ENCODE results near the gene TOB2.
A peak's percentile ranks its signal among the peaks of the same experiment; 100 is the strongest.

TOB2 gene

GRCh38 chr22:41446057-41446501 is 522 bp downstream of the TOB2 start (continued):
- no peak for TF ChIP-seq ZBTB1 (tag by site-specific recombination; IDR thresholded peaks at IDR 0.05)
- no peak; the same call in 1 of the 2 replicates for TF ChIP-seq KLF1 (tag by site-specific recombination; IDR thresholded peaks at IDR 0.05)
- peak; percentile 85 for TF ChIP-seq PATZ1 (tag by site-specific recombination; IDR thresholded peaks at IDR 0.05)
- TF ChIP-seq OSR2 (tag by site-specific recombination; IDR thresholded peaks at IDR 0.05): no peak
- peak; percentile 52; the same call in 1 of the 2 replicates for TF ChIP-seq KLF7 (tag by site-specific recombination; IDR thresholded peaks at IDR 0.05; ENCODE audit: borderline replicate concordance)
- TF ChIP-seq ZBTB20 (tag by site-specific recombination; IDR thresholded peaks at IDR 0.05): peak; percentile 42
- TF ChIP-seq GLIS2 (tag by site-specific recombination; IDR thresholded peaks at IDR 0.05): peak; percentile 53
- TF ChIP-seq ZNF837 (tag by site-specific recombination; IDR thresholded peaks at IDR 0.05): no peak
- TF ChIP-seq MZF1 (tag by site-specific recombination; IDR thresholded peaks at IDR 0.05; ENCODE audit: borderline replicate concordance): peak; percentile 54
- TF ChIP-seq ZNF580 (tag by site-specific recombination; IDR thresholded peaks at IDR 0.05): no peak
- TF ChIP-seq ZNF426 (tag by site-specific recombination; IDR thresholded peaks at IDR 0.05): no peak

- no peaks in the 10 kb centered on the region for H3K4me1 ChIP-seq (ENCODE audit: control insufficient read depth, insufficient read depth, low read length)
- peak overlapping the region; percentile 100 for H3K27ac ChIP-seq (ENCODE audit: extremely low read depth, low read depth, low read length)
- H3K9me3 ChIP-seq (ENCODE audit: control insufficient read depth, insufficient read depth, low read depth, low read length): no peaks in the 10 kb centered on the region
- peaks cover 10 to 40% of the 10 kb centered on the region in 2 experiments for H3K36me3 ChIP-seq (ENCODE audit: control insufficient read depth in 2 of 2, insufficient read depth in 1 of 2, low read length in 2 of 2)
- ChIA-PET POLR2A (interaction anchor here (0.5 to 8.3 kb wide), 32 partner anchors 8 to 589 kb away, joined by 3 to 214 read pairs (median 6); partner anchors contain the start of genes ACO2, CSDC2, DESI1 and PHF5A), CTCF (interaction anchor here (0.7 to 5.3 kb wide), 6 partner anchors 8 to 72 kb away, joined by 3 to 33 read pairs (median 5); partner anchors contain the start of gene PHF5A)
- H3K4me3 ChIP-seq (ENCODE audit: low read depth, low read length): peak overlapping the region; percentile 90
- TF ChIP-seq ZNF843 (tag by site-specific recombination; IDR thresholded peaks at IDR 0.05) (no peak; the same call in 1 of the 2 replicates), GLI2 (tag by site-specific recombination; IDR thresholded peaks at IDR 0.05; ENCODE audit: borderline replicate concordance, low read depth) (no peak; the same call in 1 of the 2 replicates), ZNF837 (tag by site-specific recombination; IDR thresholded peaks at IDR 0.05) (no peak), PRDM4 (tag by site-specific recombination; IDR thresholded peaks at IDR 0.05) (peak; percentile 46; the same call in 1 of the 2 replicates), ZFHX2 (tag by site-specific recombination; conservative IDR thresholded peaks at IDR 0.05) (peak; percentile 74), ZNF624 (tag by site-specific recombination; IDR thresholded peaks at IDR 0.05) (no peak), ZNF148 (tag by site-specific recombination; IDR thresholded peaks at IDR 0.05; ENCODE audit: borderline replicate concordance) (no peak), ZBTB26 (tag by site-specific recombination; optimal IDR thresholded peaks at IDR 0.05) (peak; percentile 18), ZIC2 (tag by site-specific recombination; IDR thresholded peaks at IDR 0.05) (peak; percentile 69), ZNF549 (tag by site-specific recombination; IDR thresholded peaks at IDR 0.05) (no peak), RBAK (tag by site-specific recombination; IDR thresholded peaks at IDR 0.05) (no peak), ZNF600 (tag by site-specific recombination; IDR thresholded peaks at IDR 0.05) (peak; percentile 60; the same call in 1 of the 2 replicates), ZNF629 (tag by site-specific recombination; IDR thresholded peaks at IDR 0.05) (peak; percentile 16; the same call in 1 of the 2 replicates), ZNF24 (tag by site-specific recombination; IDR thresholded peaks at IDR 0.05) (no peak), ZNF621 (tag by site-specific recombination; IDR thresholded peaks at IDR 0.05) (no peak), ZNF223 (tag by site-specific recombination; IDR thresholded peaks at IDR 0.05) (no peak), ZNF561 (tag by site-specific recombination; IDR thresholded peaks at IDR 0.05; ENCODE audit: borderline replicate concordance) (no peak)
Measured at GRCh38 chr22:41445129-41446056, 1.2 kb downstream of the TOB2 start.
